Activated B cell treated with CpG ODN at 0.5 μM for 24 hours (primary cell): ENCODE measurements around the gene ELANE. TPM values are rescaled to one million over a fixed set of nuclear protein-coding genes. Genes with fewer than 3 reads are reported as not detected.

Source experiments
- ATAC-seq: fragments of 200-7000 bp; cut with Tn5 transposase; one replicate; pipeline ENCODE4 v1.10.0; 2021; ENCODE audit warnings: low read depth, mild to moderate bottlenecking, moderate library complexity
- CTCF ChIA-PET: fragments of 350-600 bp; sonication (Branson Sonifier 250); formaldehyde crosslinking; loops from one replicate; lab custom pipeline; 2021; ENCODE audit warnings: antibody characterized with exemption; lab: Charles Lee
- POLR2A ChIA-PET: fragments of 350-600 bp; sonication (Branson Sonifier 250); formaldehyde crosslinking; loops from one replicate; lab custom pipeline; 2021; ENCODE audit warnings: antibody characterized with exemption; lab: Charles Lee
- DNase-seq: peaks from one replicate; pipeline ENCODE4 v3.0.0; 2022
- H3K27ac Mint-ChIP-seq: one replicate; pipeline ENCODE4 v1.8.0; 2020; ENCODE audit warnings: mixed read lengths
- H3K27me3 Mint-ChIP-seq: one replicate; pipeline ENCODE4 v1.8.0; 2021; ENCODE audit warnings: mixed read lengths
- H3K36me3 Mint-ChIP-seq: one replicate; pipeline ENCODE4 v1.8.0; 2021; ENCODE audit warnings: low read depth, mixed read lengths
- H3K4me1 Mint-ChIP-seq: one replicate; pipeline ENCODE4 v1.8.0; 2021; ENCODE audit warnings: mixed read lengths
- H3K4me3 Mint-ChIP-seq: one replicate; pipeline ENCODE4 v1.8.0; 2020; ENCODE audit warnings: mild to moderate bottlenecking, mixed read lengths
- H3K9me3 Mint-ChIP-seq: one replicate; pipeline ENCODE4 v1.8.0; 2020; ENCODE audit warnings: mixed read lengths
- CTCF ChIP-seq: fragments of 200-600 bp; IDR thresholded peaks from one replicate; pipeline ENCODE4 v1.8.0; 2022; ENCODE audit warnings: antibody characterized with exemption, mild to moderate bottlenecking
- intact Hi-C: fragments of 100-400 bp; cut with micrococcal nuclease; formaldehyde crosslinking; loops from one replicate; pipeline ENCODE4 v1.15.1; 2024
- total RNA-seq: library from RNA; stranded (reverse); gene quantifications from 2 replicates; pipeline ENCODE4 v1.2.3, GENCODE V29; 2022

Gene ELANE
- total RNA-seq, 1 donor from 2014 or later, result not detected

GRCh38 chr19:904545-904944 lies 52.4 kb downstream of the ELANE start:
- POLR2A ChIA-PET, result interaction anchor here (0.6 to 9.8 kb wide), 5 partner anchors 9 to 184 kb away, joined by 3 to 213 read pairs (median 6); partner anchors contain the start of genes MED16 and RNU6-9
- Mint-ChIP-seq H3K27me3 (no peaks in the 10 kb centered on the region), H3K36me3 (peaks cover 32% of the 10 kb centered on the region), H3K4me1 (peaks cover 62% of the 10 kb centered on the region), H3K4me3 (no peak overlapping the region), H3K27ac (peak overlapping the region; percentile 99), H3K9me3 (no peaks in the 10 kb centered on the region)
- TF ChIP-seq CTCF, result no peak
- no peak for ATAC-seq
- no peak for DNase-seq
- CTCF ChIA-PET, result no interaction called here
- intact Hi-C loops, result no loop called here

Other genes starting within 250 kb of the ELANE start
- 54.7 and 58.2 TPM in 2 replicates for gene POLRMT, start 218.8 kb upstream of the ELANE start, total RNA-seq
- gene FGF22, start 212.4 kb upstream of the ELANE start, total RNA-seq, result 0.64 and 0.73 TPM in 2 replicates
- gene RNF126, start 189.1 kb upstream of the ELANE start, total RNA-seq, result 75.9 and 82.7 TPM in 2 replicates
- 2.1 and 2.2 TPM in 2 replicates for gene FSTL3, start 175.9 kb upstream of the ELANE start, total RNA-seq
- not detected in 2 replicates for gene PRSS57, start 156.9 kb upstream of the ELANE start, total RNA-seq
- not detected in 2 replicates for gene PALM, start 143.4 kb upstream of the ELANE start, total RNA-seq
- not detected in 2 replicates for gene MISP, start 101.2 kb upstream of the ELANE start, total RNA-seq
- 404 and 417 TPM in 2 replicates for gene PTBP1, start 54.9 kb upstream of the ELANE start, total RNA-seq
- gene PLPPR3, start 30.3 kb upstream of the ELANE start, total RNA-seq, result not detected in 2 replicates
- 0.20 and 1.3 TPM in 2 replicates for gene AZU1, start 24.5 kb upstream of the ELANE start, total RNA-seq
- not detected in 2 replicates for gene PRTN3, start 11.3 kb upstream of the ELANE start, total RNA-seq
- gene CFD, start 7.4 kb downstream of the ELANE start, total RNA-seq, result 0.54 TPM in 1 of 2 replicates, not detected in the other
- 76.1 and 79.3 TPM in 2 replicates for gene MED16, start 40.9 kb downstream of the ELANE start, total RNA-seq
- gene RNU6-9, start 41.2 kb downstream of the ELANE start, total RNA-seq, result not detected in 2 replicates
- gene R3HDM4, start 60.9 kb downstream of the ELANE start, total RNA-seq, result 174 and 189 TPM in 2 replicates
- 0.49 TPM in 2 replicates for gene KISS1R, start 65.0 kb downstream of the ELANE start, total RNA-seq
- 67.7 and 74.9 TPM in 2 replicates for gene ARID3A, start 73.7 kb downstream of the ELANE start, total RNA-seq
- gene WDR18, start 132.0 kb downstream of the ELANE start, total RNA-seq, result 66.5 and 84.7 TPM in 2 replicates
- gene GRIN3B, start 148.1 kb downstream of the ELANE start, total RNA-seq, result 0.11 TPM in 1 of 2 replicates, not detected in the other
- gene TMEM259, start 168.8 kb downstream of the ELANE start, total RNA-seq, result 223 and 257 TPM in 2 replicates
- gene RNU6-2, start 169.2 kb downstream of the ELANE start, total RNA-seq, result not detected in 2 replicates
- gene CNN2, start 174.3 kb downstream of the ELANE start, total RNA-seq, result 352 and 371 TPM in 2 replicates
- 164 and 188 TPM in 2 replicates for gene ABCA7, start 187.8 kb downstream of the ELANE start, total RNA-seq
- 266 and 312 TPM in 2 replicates for gene ARHGAP45, start 214.9 kb downstream of the ELANE start, total RNA-seq
- 173 and 184 TPM in 2 replicates for gene POLR2E, start 243.1 kb downstream of the ELANE start, total RNA-seq